K562 (cell line): ENCODE measurements around the gene ARAF. TPM values are rescaled to one million over a fixed set of nuclear protein-coding genes. Genes with fewer than 3 reads are reported as not detected.

Source experiments
- ATAC-seq: fragments of 200-7000 bp; cut with Tn5 transposase; 3 replicates; pipeline ENCODE4 v1.9.1; 2020; ENCODE audit warnings: moderate library complexity
- BruUV-seq: library from RNA; stranded (reverse); fragments of 400-500 nt; replicated peaks from 2 replicates; lab custom pipeline; 2021; lab: Mats Ljungman, UMichigan
- CTCF ChIA-PET: fragments of 300-600 bp; formaldehyde crosslinking; extraction: SDS; loops from one replicate; lab custom pipeline; 2021; ENCODE audit warnings: low intra/inter-chr PET ratio; lab: Yijun Ruan, JAX
- POLR2A ChIA-PET: fragments of 300-600, 350-650 bp; sonication (Branson Sonifier 250); formaldehyde crosslinking; extraction: SDS; loops from one replicate; lab custom pipeline; 2021; ENCODE audit warnings: antibody characterized with exemption, inconsistent platforms; lab: Yijun Ruan, JAX
- DNase-seq, 4 experiments: peaks; one replicate each; pipeline versions ENCODE4 v3.0.0 to v3.0.0-alpha.2; 2011 to 2018; ENCODE audit warnings: low spot score in 3 of 4, mixed read lengths in 3 of 4; ENCODE audit errors: extremely low read depth in 1 of 4
- FAIRE-seq: peaks from 2 replicates; lab custom pipeline; 2011; peaks lifted over from hg19 to GRCh38; lab: Jason Lieb, UNC
- H2AFZ ChIP-seq: 2 replicates; pipeline ENCODE4 v1.6.0; 2011; ENCODE audit warnings: low read depth, low read length, control low read depth, inconsistent platforms
- H3K27ac ChIP-seq: fragments of 200-600 bp; 3 replicates; pipeline ENCODE4 v1.8.0; 2011; ENCODE audit warnings: low read depth, mild to moderate bottlenecking, control low read depth, inconsistent platforms, low read length, moderate library complexity, mixed read lengths; ENCODE audit errors: extremely low read depth
- H3K27me3 ChIP-seq, 2 experiments: fragments of 300-600 bp in 1 of 2; 2 replicates in 1 of 2; 3 replicates in 1 of 2; pipeline versions ENCODE4 v1.6.0 to v1.8.0; 2011; ENCODE audit warnings: inconsistent platforms in 2 of 2, low read length in 2 of 2, mild to moderate bottlenecking in 1 of 2, mixed read lengths in 1 of 2, moderate library complexity in 1 of 2; ENCODE audit not compliant: control insufficient read depth in 2 of 2, insufficient read depth in 2 of 2
- H3K36me3 ChIP-seq: fragments of 300-600 bp; 3 replicates; pipeline ENCODE4 v1.8.0; 2011; ENCODE audit warnings: mild to moderate bottlenecking, low read length, inconsistent platforms; ENCODE audit not compliant: control insufficient read depth, insufficient read depth
- H3K4me1 ChIP-seq, 2 experiments: fragments of 200-600 bp in 1 of 2; replicated peaks in 1 of 2; 2 replicates in 1 of 2; 3 replicates in 1 of 2; pipeline versions ENCODE4 v1.5.1 to v1.8.0; 2011; ENCODE audit warnings: inconsistent platforms in 2 of 2, low read length in 2 of 2, mild to moderate bottlenecking in 1 of 2, mixed read lengths in 1 of 2, moderate library complexity in 1 of 2; ENCODE audit not compliant: control insufficient read depth in 2 of 2, insufficient read depth in 2 of 2
- H3K4me2 ChIP-seq: 2 replicates; pipeline ENCODE4 v1.6.1; 2011; ENCODE audit warnings: low read length, control low read depth, inconsistent platforms, mixed read lengths; ENCODE audit not compliant: insufficient read depth
- H3K4me3 ChIP-seq: fragments of 200-600 bp; sonication (generic), shearing (Covaris generic); 2 replicates; pipeline ENCODE4 v1.5.1; 2016; ENCODE audit warnings: control low read depth, inconsistent platforms
- H3K79me2 ChIP-seq: fragments of 200-600 bp; 3 replicates; pipeline ENCODE4 v1.8.0; 2011; ENCODE audit warnings: low read length, inconsistent platforms; ENCODE audit not compliant: control insufficient read depth, insufficient read depth
- H3K9ac ChIP-seq, 2 experiments: 2 replicates each; pipeline versions ENCODE4 v1.6.0 to v1.6.1; 2011; ENCODE audit warnings: low read depth in 2 of 2, low read length in 2 of 2, control low read depth in 1 of 2, inconsistent platforms in 1 of 2, mild to moderate bottlenecking in 1 of 2, mixed read lengths in 1 of 2; ENCODE audit not compliant: insufficient read depth in 1 of 2
- H3K9me1 ChIP-seq: one replicate; pipeline ENCODE4 v1.6.0; 2011; ENCODE audit warnings: inconsistent platforms, mild to moderate bottlenecking, low read length, moderate library complexity; ENCODE audit not compliant: control insufficient read depth, insufficient read depth
- H3K9me3 ChIP-seq: replicated peaks from 2 replicates; pipeline ENCODE4 v1.5.1; 2011; ENCODE audit warnings: low read depth, low read length, inconsistent platforms; ENCODE audit not compliant: control insufficient read depth, insufficient read depth
- H4K20me1 ChIP-seq: replicated peaks from 2 replicates; pipeline ENCODE4 v1.6.1; 2011; ENCODE audit warnings: low read length, inconsistent platforms, mixed read lengths; ENCODE audit not compliant: control insufficient read depth, insufficient read depth
- ARID1B ChIP-seq: fragments of 450-650 bp; IDR thresholded peaks from 2 replicates; pipeline ENCODE4 v1.6.1; 2016; ENCODE audit warnings: antibody characterized with exemption, mild to moderate bottlenecking, inconsistent platforms
- C11orf30 ChIP-seq: fragments of 450-650 bp; IDR thresholded peaks from 2 replicates; pipeline ENCODE4 v1.6.1; 2016; ENCODE audit warnings: low read depth, mild to moderate bottlenecking
- CEBPB ChIP-seq: fragments of 450-650 bp; IDR thresholded peaks from 2 replicates; pipeline ENCODE4 v1.6.1; 2016; ENCODE audit warnings: missing genetic modification characterization, missing compliant biosample characterization
- DPF2 ChIP-seq: fragments of 450-650 bp; IDR thresholded peaks from 2 replicates; pipeline ENCODE4 v1.6.1; 2016
- ETV1 ChIP-seq: fragments of 450-650 bp; conservative IDR thresholded peaks from 2 replicates; pipeline ENCODE4 v1.6.1; 2016; ENCODE audit warnings: missing genetic modification characterization, control low read depth, low read depth, missing compliant biosample characterization
- GABPA ChIP-seq: fragments of 200-800 bp; sonication (Bioruptor generic); conservative IDR thresholded peaks from 2 replicates; pipeline ENCODE4 v1.6.1; 2016; ENCODE audit warnings: low read depth, missing genetic modification characterization, missing compliant biosample characterization
- GABPB1 ChIP-seq: sonication (generic); formaldehyde crosslinking; IDR thresholded peaks from 2 replicates; pipeline ENCODE4 v1.8.0; 2022; ENCODE audit warnings: mild to moderate bottlenecking, missing genetic modification reagents
- JUND ChIP-seq, 2 experiments: IDR thresholded peaks; 2 replicates in 1 of 2; 3 replicates in 1 of 2; pipeline ENCODE4 v1.6.1; 2011; ENCODE audit warnings: borderline replicate concordance in 2 of 2, low read depth in 2 of 2, low read length in 2 of 2, improper control_type of control experiment in 1 of 2, missing biosample characterization in 1 of 2, missing genetic modification characterization in 1 of 2, missing genetic modification reagents in 1 of 2
- KDM1A ChIP-seq, 2 experiments: fragments of 450-650 bp; IDR thresholded peaks; 2 replicates each; pipeline ENCODE4 v1.6.1; 2016; ENCODE audit warnings: mild to moderate bottlenecking in 2 of 2
- MAFF ChIP-seq: IDR thresholded peaks from 2 replicates; pipeline ENCODE4 v1.6.1; 2012; ENCODE audit warnings: low read length, improper control_type of control experiment
- MAFK ChIP-seq: IDR thresholded peaks from 2 replicates; pipeline ENCODE4 v1.6.1; 2011; ENCODE audit warnings: low read length, improper control_type of control experiment
- NFE2 ChIP-seq: IDR thresholded peaks from 2 replicates; pipeline ENCODE4 v1.6.1; 2014; ENCODE audit warnings: antibody characterized with exemption, low read depth
- NFIC ChIP-seq: fragments of 450-650 bp; IDR thresholded peaks from 2 replicates; pipeline ENCODE4 v1.6.1; 2017; ENCODE audit warnings: mild to moderate bottlenecking, inconsistent platforms
- NR2C2 ChIP-seq, 2 experiments: fragments of 200-800 bp in 1 of 2; sonication (Bioruptor generic) in 1 of 2; sonication (generic) in 1 of 2; formaldehyde crosslinking in 1 of 2; IDR thresholded peaks; 2 replicates each; pipeline versions ENCODE4 v1.6.1 to v1.8.0; 2016 to 2022; ENCODE audit warnings: mild to moderate bottlenecking in 1 of 2, missing compliant biosample characterization in 1 of 2, missing genetic modification characterization in 1 of 2, missing genetic modification reagents in 1 of 2
- RBBP5 ChIP-seq: fragments of 200-600 bp; sonication (generic); IDR thresholded peaks from 2 replicates; pipeline ENCODE4 v1.6.1; 2012; ENCODE audit warnings: borderline replicate concordance, mild to moderate bottlenecking, low read length, control low read depth, inconsistent platforms; ENCODE audit not compliant: insufficient read depth, poor library complexity, severe bottlenecking
- SMARCE1 ChIP-seq: fragments of 450-650 bp; IDR thresholded peaks from 2 replicates; pipeline ENCODE4 v1.7.1; 2016; ENCODE audit warnings: mild to moderate bottlenecking
- TCF7 ChIP-seq: sonication (generic); IDR thresholded peaks from 2 replicates; pipeline ENCODE4 v1.6.1; 2016; ENCODE audit warnings: antibody characterized with exemption, borderline replicate concordance
- TRIM24 ChIP-seq, 2 experiments: fragments of 450-650 bp; IDR thresholded peaks; 2 replicates each; pipeline ENCODE4 v1.6.1; 2016
- ZNF263 ChIP-seq: sonication (generic); formaldehyde crosslinking; IDR thresholded peaks from 2 replicates; pipeline ENCODE4 v1.8.0; 2022; ENCODE audit warnings: mild to moderate bottlenecking, missing genetic modification reagents, borderline replicate concordance
- ZNF316 ChIP-seq: fragments of 450-650 bp; IDR thresholded peaks from 2 replicates; pipeline ENCODE4 v1.6.1; 2016
- ZNF324 ChIP-seq: fragments of 250-450 bp; sonication (Bioruptor Pico); IDR thresholded peaks from 2 replicates; pipeline ENCODE4 v1.4.0; 2020; ENCODE audit warnings: mild to moderate bottlenecking
- ZNF830 ChIP-seq: fragments of 250-450 bp; sonication (Bioruptor Pico); IDR thresholded peaks from 2 replicates; pipeline ENCODE4 v1.5.0; 2021; ENCODE audit warnings: mild to moderate bottlenecking
- WGBS: fragments of 100-300 bp; shearing (Covaris generic); methylation state at CpG from one replicate; pipeline ENCODE4 v1.1.6; 2016; ENCODE audit warnings: low coverage, mixed read lengths; ENCODE audit not compliant: insufficient coverage; ENCODE audit errors: missing lambda C conversion rate; 5-methylcytosine and 5-hydroxymethylcytosine counted together
- in situ Hi-C: fragments of 300-500 bp; cut with MboI; formaldehyde crosslinking; loops from 4 replicates; pipeline ENCODE4 v1.15.0; 2018; ENCODE audit warnings: inconsistent platforms, mixed read lengths
- intact Hi-C: fragments of 100-400 bp; cut with micrococcal nuclease; formaldehyde crosslinking; loops from 2 replicates; pipeline ENCODE4 v1.14.2; 2022
- polyA plus RNA-seq, 8 experiments: library from polyadenylated mRNA; depleted of rRNA in 4 of 8; stranded (reverse) in 5 of 8; unstranded in 3 of 8; fragments of >200 nt; fragmentation: Nextera tagmentation in 2 of 8; fragmentation: Illumina TruSeq in 1 of 8; extraction: Ambion mirVana in 2 of 8; extraction: Trizol in 1 of 8; gene quantifications; 2 replicates each; pipeline versions ENCODE4 v1.2.1 to v1.2.3, GENCODE V29; 2011 to 2014; ENCODE audit warnings: inconsistent platforms in 1 of 8, missing spikeins in 1 of 8
- total RNA-seq, 7 experiments: library from RNA; depleted of rRNA in 6 of 7; stranded (reverse); fragments of >200 nt in 6 of 7; fragmentation: Illumina TruSeq in 2 of 7; extraction: Trizol in 2 of 7; gene quantifications; 2 replicates each; pipeline versions ENCODE4 v1.2.1 to v1.2.3, GENCODE V29; 2011 to 2021; ENCODE audit warnings: low replicate concordance in 1 of 7
- TF ChIP-seq, protein P1 (sequence below): IDR thresholded peaks from 2 replicates; pipeline ENCODE4 v1.6.1; 2016; ENCODE audit warnings: missing genetic modification characterization, missing compliant biosample characterization

Gene ARAF
- total and polyA plus RNA-seq, 9 of the 15 experiments (the other 6 are each of a cell fraction or from before 2014, with no cell fraction given), result 5.5 to 70.0 (median 29.4) TPM

DNA sequence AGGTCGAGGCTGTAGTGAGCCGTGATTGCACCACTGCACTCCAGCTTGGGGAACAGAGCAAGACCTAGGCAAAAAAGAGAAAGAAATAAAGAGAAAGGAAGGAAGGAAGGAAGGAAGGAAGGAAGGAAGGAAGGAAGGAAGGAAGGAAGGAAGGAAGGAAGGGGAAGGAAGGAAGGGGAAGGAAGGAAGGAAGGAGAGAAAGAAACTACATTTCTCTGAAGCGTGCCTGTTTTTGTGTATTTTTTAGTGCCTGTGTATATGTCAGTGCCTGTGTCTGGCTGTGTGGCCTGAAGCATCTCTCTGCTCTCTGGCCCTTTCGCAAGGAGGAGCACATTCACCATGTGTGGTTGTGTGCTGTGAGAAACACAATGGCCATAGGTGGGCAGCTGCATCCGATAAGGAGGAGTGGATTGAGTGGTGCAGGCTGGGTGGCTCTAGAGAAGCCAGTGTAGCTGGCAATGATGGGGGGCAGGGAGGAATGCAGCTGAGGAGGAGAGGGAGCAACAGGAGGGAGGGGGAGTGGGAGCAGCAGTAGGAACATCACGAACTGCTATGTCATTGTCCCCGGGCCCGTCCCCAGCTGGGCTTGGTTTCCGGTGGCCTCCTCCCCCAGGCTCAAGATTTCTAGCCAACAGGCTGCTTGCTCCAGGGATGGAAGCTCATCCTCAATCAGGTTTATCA lies 47.3 kb downstream of the ARAF start:
- no peaks in the 10 kb centered on the region for H3K36me3 ChIP-seq
- DNase-seq (peak; percentile 45 to 74 (median 58)), FAIRE-seq (peak; percentile 75), ATAC-seq (peak; percentile 92)
- no peak overlapping the region for H3K4me3 ChIP-seq
- 18% methylated on average over 6 of the region's 9 CpGs for WGBS
- no peak overlapping the region; a peak in 1 of 4 replicates for H3K9ac ChIP-seq
- intact Hi-C loops, result no loop called here
- peak overlapping the region; percentile 49 for H3K4me2 ChIP-seq
- no peaks in the 10 kb centered on the region for H4K20me1 ChIP-seq
- H3K79me2 ChIP-seq, result no peaks in the 10 kb centered on the region
- no TSS peak for BruUV-seq
- H3K27ac ChIP-seq, result peak overlapping the region; percentile 52; the same call in 1 of the 3 replicates
- H3K9me3 ChIP-seq, result 0 out of 2 replicates have a peak, but pooled peaks cover 2% of the 10 kb centered on the region
- in situ Hi-C loops, result no loop called here
- H3K9me1 ChIP-seq, result no peaks in the 10 kb centered on the region
- ChIA-PET POLR2A (no interaction called here), CTCF (no interaction called here)
- peak overlapping the region; percentile 85 for H2AFZ ChIP-seq
- H3K4me1 ChIP-seq, result peaks cover 7% of the 10 kb centered on the region in 2 experiments; a peak in 4 of 5 replicates
- peaks cover 0 to 2% of the 10 kb centered on the region in 2 experiments; a peak in 2 of 5 replicates for H3K27me3 ChIP-seq
- TF ChIP-seq C11orf30 (peak; percentile 83), NFIC (peak; percentile 8; the same call in 1 of the 2 replicates), CEBPB (tag) (0 out of 2 replicates have a peak, but pooled peaks have one; percentile 21), JUND (IDR thresholded peaks at IDR 0.05; ENCODE audit: borderline replicate concordance, low read depth, low read length) (0 out of 2 replicates have a peak, but pooled peaks have one; percentile 18), JUND (tag; IDR thresholded peaks at IDR 0.05; ENCODE audit: borderline replicate concordance, low read depth, low read length) (no peak), ZNF830 (no peak), NFE2 (peak; percentile 86), DPF2 (peak; percentile 48), TCF7 (no peak), ARID1B (peak; percentile 49; the same call in 1 of the 2 replicates), RBBP5 (no peak), NR2C2 (CRISPR knock-in tag; IDR thresholded peaks at IDR 0.05) (no peak), NR2C2 (tag; IDR thresholded peaks at IDR 0.05) (no peak), MAFF (0 out of 2 replicates have a peak, but pooled peaks have one; percentile 5), TRIM24 (IDR thresholded peaks at IDR 0.05) (peak in 1 of 2 experiments; percentile 37; a peak in 1 of 4 replicates), ZNF263 (CRISPR knock-in tag) (peak; percentile 73; the same call in 1 of the 2 replicates), GABPB1 (CRISPR knock-in tag) (0 out of 2 replicates have a peak, but pooled peaks have one; percentile 24), SMARCE1 (0 out of 2 replicates have a peak, but pooled peaks have one; percentile 17), ZNF316 (peak; percentile 70), ETV1 (tag) (0 out of 2 replicates have a peak, but pooled peaks have one; percentile 40), KDM1A (IDR thresholded peaks at IDR 0.05) (peak in 1 of 2 experiments; percentile 50; a peak in 1 of 4 replicates), MAFK (peak; percentile 28; the same call in 1 of the 2 replicates), GABPA (tag) (peak; percentile 54), ZNF324 (CRISPR knock-in tag) (no peak)
- TF ChIP-seq, protein P1, sequence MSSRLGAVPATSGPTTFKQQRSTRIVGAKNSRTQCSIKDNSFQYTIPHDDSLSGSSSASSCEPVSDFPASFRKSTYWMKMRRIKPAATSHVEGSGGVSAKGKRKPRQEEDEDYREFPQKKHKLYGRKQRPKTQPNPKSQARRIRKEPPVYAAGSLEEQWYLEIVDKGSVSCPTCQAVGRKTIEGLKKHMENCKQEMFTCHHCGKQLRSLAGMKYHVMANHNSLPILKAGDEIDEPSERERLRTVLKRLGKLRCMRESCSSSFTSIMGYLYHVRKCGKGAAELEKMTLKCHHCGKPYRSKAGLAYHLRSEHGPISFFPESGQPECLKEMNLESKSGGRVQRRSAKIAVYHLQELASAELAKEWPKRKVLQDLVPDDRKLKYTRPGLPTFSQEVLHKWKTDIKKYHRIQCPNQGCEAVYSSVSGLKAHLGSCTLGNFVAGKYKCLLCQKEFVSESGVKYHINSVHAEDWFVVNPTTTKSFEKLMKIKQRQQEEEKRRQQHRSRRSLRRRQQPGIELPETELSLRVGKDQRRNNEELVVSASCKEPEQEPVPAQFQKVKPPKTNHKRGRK (tag), result 0 out of 2 replicates have a peak, but pooled peaks have one; percentile 35
